Glutamatergic neuron (in vitro differentiated cells): ENCODE measurements around the gene EGFL7. TPM values are rescaled to one million over a fixed set of nuclear protein-coding genes. Genes with fewer than 3 reads are reported as not detected.

Experiments used
- DNase-seq: peaks from one replicate; pipeline ENCODE4 v3.0.0; 2022
- H3K27ac Mint-ChIP-seq: one replicate; pipeline ENCODE4 v1.8.0; 2020; ENCODE audit warnings: mild to moderate bottlenecking, mixed read lengths, inconsistent platforms; ENCODE audit not compliant: unreplicated experiment
- H3K27me3 Mint-ChIP-seq: one replicate; pipeline ENCODE4 v1.8.0; 2020; ENCODE audit warnings: mild to moderate bottlenecking, moderate library complexity, mixed read lengths, inconsistent platforms; ENCODE audit not compliant: unreplicated experiment
- H3K36me3 Mint-ChIP-seq: one replicate; pipeline ENCODE4 v1.8.0; 2020; ENCODE audit warnings: mild to moderate bottlenecking, mixed read lengths, inconsistent platforms; ENCODE audit not compliant: unreplicated experiment
- H3K4me1 Mint-ChIP-seq: one replicate; pipeline ENCODE4 v1.8.0; 2020; ENCODE audit warnings: mild to moderate bottlenecking, low read depth, mixed read lengths, inconsistent platforms; ENCODE audit not compliant: unreplicated experiment
- H3K4me3 Mint-ChIP-seq: one replicate; pipeline ENCODE4 v1.8.0; 2020; ENCODE audit warnings: mild to moderate bottlenecking, mixed read lengths, inconsistent platforms; ENCODE audit not compliant: unreplicated experiment
- H3K9me3 Mint-ChIP-seq: one replicate; pipeline ENCODE4 v1.8.0; 2020; ENCODE audit warnings: mild to moderate bottlenecking, moderate library complexity, mixed read lengths, inconsistent platforms; ENCODE audit not compliant: unreplicated experiment
- CTCF ChIP-seq: fragments of 200-600 bp; sonication (generic); IDR thresholded peaks from one replicate; pipeline ENCODE4 v1.5.0; 2021; ENCODE audit not compliant: partially characterized antibody, unreplicated experiment
- total RNA-seq: library from RNA; stranded (reverse); fragmentation: NEBNext Ultra II Directional; extraction: Animal tissue kit (Norgen Biotek cat#: 25700); gene quantifications from one replicate; pipeline ENCODE4 v1.2.1, GENCODE V29; 2021; ENCODE audit not compliant: unreplicated experiment

Gene EGFL7
- total RNA-seq, 1 donor from 2014 or later: 8.1 TPM

GRCh38 chr9:136618580-136619547 lies 43.9 kb upstream of the EGFL7 start:
- no peak for DNase-seq
- Mint-ChIP-seq H3K4me1 (peaks cover 1% of the 10 kb centered on the region), H3K27ac (no peak overlapping the region), H3K36me3 (no peaks in the 10 kb centered on the region), H3K4me3 (no peak overlapping the region), H3K27me3 (no peaks in the 10 kb centered on the region), H3K9me3 (no peaks in the 10 kb centered on the region)
- TF ChIP-seq CTCF: no peak

GRCh38 chr9:136619742-136620440 lies 42.8 kb upstream of the EGFL7 start:
- Mint-ChIP-seq H3K9me3 (no peaks in the 10 kb centered on the region), H3K27ac (no peak overlapping the region), H3K4me3 (no peak overlapping the region), H3K4me1 (peaks cover 1% of the 10 kb centered on the region), H3K27me3 (no peaks in the 10 kb centered on the region), H3K36me3 (no peaks in the 10 kb centered on the region)
- TF ChIP-seq CTCF: no peak
- DNase-seq: no peak

- no peak for TF ChIP-seq CTCF
- no peak overlapping the region for H3K4me3 Mint-ChIP-seq
- peaks cover 2% of the 10 kb centered on the region for H3K9me3 Mint-ChIP-seq
- H3K27me3 Mint-ChIP-seq: peaks cover 2% of the 10 kb centered on the region
- no peak for DNase-seq
- no peaks in the 10 kb centered on the region for H3K36me3 Mint-ChIP-seq
- no peak overlapping the region for H3K27ac Mint-ChIP-seq
- H3K4me1 Mint-ChIP-seq: no peaks in the 10 kb centered on the region
These were observed 42.2 kb upstream of the EGFL7 start for GRCh38 chr9:136620441-136621018.

GRCh38 chr9:136621019-136621733 lies 41.5 kb upstream of the EGFL7 start:
- no peak overlapping the region for H3K4me3 Mint-ChIP-seq
- no peak for TF ChIP-seq CTCF
- no peaks in the 10 kb centered on the region for H3K4me1 Mint-ChIP-seq
- H3K27ac Mint-ChIP-seq: no peak overlapping the region
- no peak for DNase-seq
- peaks cover 2% of the 10 kb centered on the region for H3K9me3 Mint-ChIP-seq
- H3K27me3 Mint-ChIP-seq: peaks cover 4% of the 10 kb centered on the region
- H3K36me3 Mint-ChIP-seq: no peaks in the 10 kb centered on the region
